HG03558 (cell line): Measurements from ENCODE around the gene ELOVL6.
"Not testable (repeated sequence)": the region's sequence is repeated elsewhere in the genome, so short reads cannot be mapped to it uniquely, and the experiment has no call there.

Experiments used
- ATAC-seq: cut with Tn5 transposase; IDR thresholded peaks from one replicate; pipeline ENCODE4 v1.9.1; 2021; ENCODE audit warnings: moderate number of reproducible peaks; ENCODE audit not compliant: unreplicated experiment; ENCODE audit errors: extremely low read depth

The ELOVL6 gene

GRCh38 chr4:110197529-110198042 lies 829 bp downstream of the ELOVL6 start:
- peak; percentile 0 for ATAC-seq

- peak; percentile 5 for ATAC-seq
Measured at GRCh38 chr4:110196871-110197528, 1.4 kb downstream of the ELOVL6 start.

GRCh38 chr4:110196206-110196870 lies 2.1 kb downstream of the ELOVL6 start:
- peak; percentile 9 for ATAC-seq

- ATAC-seq = no peak
Measured at GRCh38 chr4:110195561-110196205, 2.7 kb downstream of the ELOVL6 start.

- ATAC-seq = peak; percentile 86
Measured at GRCh38 chr4:110193822-110194761, 4.3 kb downstream of the ELOVL6 start.

GRCh38 chr4:110193287-110193686 lies 5.1 kb downstream of the ELOVL6 start:
- ATAC-seq = not testable (repeated sequence)

GRCh38 chr4:110190249-110190648 lies 8.2 kb downstream of the ELOVL6 start:
- no peak for ATAC-seq

GRCh38 chr4:110188113-110188512 lies 10.3 kb downstream of the ELOVL6 start:
- no peak for ATAC-seq

- ATAC-seq = no peak
Measured at GRCh38 chr4:110184791-110185155, 13.6 kb downstream of the ELOVL6 start.

- ATAC-seq = no peak
Measured at GRCh38 chr4:110184140-110184790, 14.2 kb downstream of the ELOVL6 start.

GRCh38 chr4:110183643-110184042 lies 14.8 kb downstream of the ELOVL6 start:
- ATAC-seq = no peak

- ATAC-seq = no peak
Measured at GRCh38 chr4:110183058-110183457, 15.4 kb downstream of the ELOVL6 start.

GRCh38 chr4:110181890-110182289 lies 16.5 kb downstream of the ELOVL6 start:
- no peak for ATAC-seq

GRCh38 chr4:110175634-110176033 lies 22.8 kb downstream of the ELOVL6 start:
- ATAC-seq = no peak

- ATAC-seq = no peak
Measured at GRCh38 chr4:110172972-110173371, 25.4 kb downstream of the ELOVL6 start.

GRCh38 chr4:110171971-110172370 lies 26.4 kb downstream of the ELOVL6 start:
- no peak for ATAC-seq

- no peak for ATAC-seq
Measured at GRCh38 chr4:110170861-110171260, 27.6 kb downstream of the ELOVL6 start.

GRCh38 chr4:110165382-110166286 lies 32.8 kb downstream of the ELOVL6 start:
- ATAC-seq = no peak

GRCh38 chr4:110164856-110165255 lies 33.6 kb downstream of the ELOVL6 start:
- ATAC-seq = no peak
